GM21390 (cell line): ENCODE data around the gene LTBP1.

Source experiments
- ATAC-seq: cut with Tn5 transposase; IDR thresholded peaks from one replicate; pipeline ENCODE4 v1.9.1; 2021; ENCODE audit not compliant: unreplicated experiment

LTBP1 gene

DNA sequence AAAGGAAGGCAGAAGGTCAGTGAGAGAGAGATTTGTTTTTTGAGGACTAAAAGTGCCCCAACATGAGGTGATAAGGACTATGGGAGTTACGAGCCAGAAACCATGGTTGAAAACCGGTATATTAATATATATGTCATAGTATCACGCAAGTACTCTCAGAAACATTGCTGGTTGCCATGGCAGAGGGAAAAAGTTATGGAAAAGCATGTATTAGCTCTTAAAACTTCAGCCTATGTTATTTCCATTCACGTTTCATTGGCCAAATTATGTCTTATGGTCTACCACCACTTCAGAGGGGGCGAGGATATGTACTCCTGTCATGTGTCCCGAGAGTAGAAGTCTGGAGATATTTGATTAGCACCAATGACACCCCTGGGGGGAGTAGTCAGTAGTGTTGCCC lies 125.9 kb downstream of the LTBP1 start:
- ATAC-seq, result no peak

DNA sequence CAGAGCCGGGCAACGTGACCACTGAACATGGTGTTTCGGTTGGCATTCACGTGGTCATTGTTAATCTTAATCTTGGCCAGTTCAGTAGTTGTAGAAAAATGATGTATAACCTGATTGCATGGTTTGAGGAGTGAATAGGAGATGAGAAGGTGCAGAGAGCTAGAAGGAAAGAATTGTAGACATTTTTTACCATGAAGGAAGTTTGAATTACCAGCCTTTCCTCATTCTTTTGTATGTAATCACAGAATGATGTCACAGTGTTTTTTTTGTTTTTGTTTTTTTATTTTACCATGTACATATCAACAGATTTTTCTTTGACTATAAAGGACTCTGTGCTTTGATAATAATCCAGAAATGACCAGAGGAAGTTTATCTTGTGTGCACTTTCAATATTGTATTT lies 126.3 kb downstream of the LTBP1 start:
- no peak for ATAC-seq

DNA sequence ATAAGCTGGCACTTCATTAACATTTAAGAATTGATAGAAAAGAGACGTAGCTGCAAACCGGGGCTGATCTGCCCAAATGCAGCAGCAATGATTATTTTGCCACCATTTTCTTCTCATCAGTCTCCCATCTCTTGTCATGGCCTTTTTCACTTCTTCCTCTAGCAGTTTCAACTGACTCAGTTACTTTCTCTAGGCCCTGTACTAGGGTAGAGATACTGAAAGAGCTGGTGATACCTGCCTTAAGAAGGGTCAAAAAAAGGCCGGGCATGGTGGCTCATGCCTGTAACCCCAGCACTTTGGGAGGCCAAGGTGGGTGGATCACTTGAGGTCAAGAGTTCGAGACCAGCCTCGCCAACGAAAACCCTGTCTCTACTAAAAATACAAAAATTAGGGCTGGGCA lies 127.4 kb downstream of the LTBP1 start:
- no peak for ATAC-seq

DNA sequence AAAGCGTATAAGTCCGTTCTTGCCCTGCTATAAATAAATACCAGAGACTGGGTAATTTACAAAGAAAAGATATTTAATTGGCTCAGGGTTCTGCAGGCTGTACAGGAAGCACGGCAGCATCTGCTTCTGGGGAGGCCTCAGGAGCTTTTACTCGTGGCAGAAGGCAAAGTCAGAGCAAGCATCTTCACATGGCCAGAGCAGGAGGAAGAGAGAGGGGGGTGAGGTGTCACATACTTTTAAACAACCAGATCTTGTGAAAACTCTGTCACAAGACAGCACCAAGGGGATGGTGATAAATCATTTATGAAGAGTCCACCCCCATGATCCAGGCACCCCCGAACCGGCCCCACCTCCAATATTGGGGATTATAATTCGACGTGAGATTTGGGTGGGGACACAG lies 130.6 kb downstream of the LTBP1 start:
- no peak for ATAC-seq

DNA sequence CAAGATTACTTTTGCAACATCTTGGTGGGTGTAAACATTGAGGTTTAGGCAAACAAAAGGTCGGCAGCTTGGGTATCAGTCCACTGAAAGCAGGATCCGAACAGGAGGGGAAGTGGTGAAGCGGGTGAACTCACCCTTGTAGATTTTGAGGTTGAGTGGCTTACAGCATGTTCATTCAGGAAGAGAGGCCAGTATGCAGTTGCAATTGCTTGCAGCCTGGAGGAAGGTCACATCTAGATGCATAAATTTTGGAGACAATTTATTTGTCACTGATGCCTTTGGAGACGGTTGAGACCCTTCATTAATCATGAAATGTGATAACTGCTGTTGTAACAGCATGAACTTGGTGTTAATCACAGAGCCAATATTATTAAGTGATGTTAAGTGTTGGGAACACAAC lies 131.1 kb downstream of the LTBP1 start:
- ATAC-seq, result no peak

DNA sequence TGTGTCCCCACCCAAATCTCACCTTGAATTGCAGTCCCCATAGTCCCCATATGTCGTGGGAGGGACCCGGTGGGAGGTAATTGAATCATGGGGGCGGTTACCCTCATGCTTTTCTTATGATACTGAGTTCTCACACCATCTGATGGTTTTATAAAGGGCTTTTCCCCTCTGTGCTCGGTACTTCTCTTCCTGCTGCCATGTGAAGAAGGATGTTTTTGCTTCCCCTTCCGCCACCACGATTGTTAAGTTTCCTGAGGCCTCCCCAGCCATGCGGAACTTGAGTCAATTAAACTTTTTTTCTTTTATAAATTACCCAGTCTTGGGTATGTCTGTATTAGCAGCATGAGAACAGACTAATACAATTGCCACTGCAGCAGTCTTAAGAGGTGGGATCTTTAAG lies 134.9 kb downstream of the LTBP1 start:
- no peak for ATAC-seq

DNA sequence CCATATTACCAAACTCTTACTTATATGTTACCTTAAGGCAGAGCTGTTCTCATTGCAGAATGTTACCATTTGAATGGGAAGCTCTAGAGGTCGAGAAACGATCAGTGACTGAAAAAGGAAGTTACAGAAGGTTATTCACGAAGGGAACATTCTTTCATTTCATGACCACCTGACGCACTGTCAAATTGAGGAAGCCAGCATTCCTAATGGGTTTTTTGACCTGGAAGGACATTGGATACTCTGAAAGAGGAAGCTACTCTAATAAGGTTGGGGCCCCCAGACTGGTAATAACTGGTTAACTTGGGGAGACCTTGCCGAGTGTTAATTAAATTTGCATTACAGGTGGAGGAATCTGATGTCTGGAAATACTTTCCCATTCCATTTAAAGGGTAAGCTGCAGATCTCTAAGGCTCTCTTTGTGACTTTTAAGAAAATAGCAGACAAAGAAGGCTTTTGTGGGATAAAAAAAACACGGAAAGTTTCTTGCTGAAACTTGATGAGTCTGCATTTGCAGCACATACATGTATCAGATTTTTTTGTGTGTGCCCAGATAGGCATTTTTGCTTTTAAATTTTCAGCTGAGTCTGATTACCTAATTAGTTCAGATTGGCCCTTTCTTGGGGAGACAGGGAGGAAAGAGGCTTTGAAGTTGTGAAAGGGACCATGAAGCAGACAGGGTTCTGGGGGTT lies 137.1 kb downstream of the LTBP1 start:
- no peak for ATAC-seq

DNA sequence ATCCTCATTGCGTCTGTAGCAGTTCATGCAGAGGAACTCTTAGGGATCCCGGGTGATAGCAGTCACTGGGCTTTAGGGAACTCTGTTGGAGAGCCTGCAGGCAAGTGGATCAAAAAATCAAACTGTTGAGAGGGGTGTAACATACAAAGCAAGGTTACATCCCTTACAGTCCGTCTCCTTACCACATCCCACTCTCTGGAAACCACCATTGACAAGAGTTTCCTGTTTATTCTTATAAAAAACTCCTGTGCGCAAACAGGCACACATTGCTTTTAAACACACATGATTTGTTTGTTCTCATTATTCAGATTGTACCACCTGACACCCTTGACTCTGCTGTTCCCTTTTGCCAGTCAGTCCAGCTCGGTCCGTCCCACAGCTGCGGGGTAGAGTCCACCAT lies 137.7 kb downstream of the LTBP1 start:
- ATAC-seq, result no peak

DNA sequence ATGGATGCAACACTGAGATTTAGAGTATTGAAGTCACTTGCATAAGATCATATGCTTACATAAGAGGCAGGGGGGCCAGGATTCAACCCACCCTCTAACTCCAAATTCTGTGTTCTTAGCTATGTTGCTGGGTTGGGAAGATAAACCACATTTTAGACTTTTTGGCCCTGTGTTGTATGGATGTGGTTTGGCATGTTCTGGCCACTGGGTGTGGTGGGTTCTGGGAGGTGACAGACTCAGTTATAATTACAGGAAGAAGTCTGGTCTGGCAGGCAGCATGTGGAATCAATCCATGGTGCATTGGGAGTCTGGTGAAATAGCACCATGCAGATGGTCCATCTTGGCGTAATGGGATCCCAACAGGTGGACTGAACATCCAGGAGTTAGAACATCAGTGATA lies 138.9 kb downstream of the LTBP1 start:
- ATAC-seq, result no peak

DNA sequence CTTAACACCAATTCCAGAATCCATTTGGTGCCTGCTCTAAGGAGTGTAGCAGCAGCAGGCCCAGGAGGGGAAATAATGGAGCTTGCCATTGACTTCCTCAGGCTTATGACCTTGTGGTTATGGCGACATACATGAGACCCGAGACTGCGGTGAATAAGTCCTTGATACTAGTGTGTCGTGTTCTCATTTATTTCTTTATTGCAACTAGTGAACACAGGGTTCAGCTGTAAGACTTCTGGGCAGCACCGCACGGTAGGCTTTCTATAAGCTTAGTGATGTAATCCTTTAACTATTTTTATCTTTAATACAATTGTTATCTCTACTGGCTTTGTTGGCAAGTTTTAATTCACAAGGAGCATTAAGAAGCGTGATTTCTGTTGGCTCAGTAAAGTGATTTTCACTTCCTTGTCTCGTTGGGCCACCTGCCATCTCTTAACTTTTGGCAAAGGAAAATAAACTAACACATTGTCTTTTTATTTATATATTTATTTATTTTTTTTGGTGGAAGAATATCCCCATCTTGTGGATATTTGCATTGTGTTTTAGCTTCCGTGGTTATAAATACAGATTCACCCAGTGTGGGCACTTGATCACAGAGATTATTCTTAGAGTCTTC lies 139.8 kb downstream of the LTBP1 start:
- ATAC-seq, result no peak

DNA sequence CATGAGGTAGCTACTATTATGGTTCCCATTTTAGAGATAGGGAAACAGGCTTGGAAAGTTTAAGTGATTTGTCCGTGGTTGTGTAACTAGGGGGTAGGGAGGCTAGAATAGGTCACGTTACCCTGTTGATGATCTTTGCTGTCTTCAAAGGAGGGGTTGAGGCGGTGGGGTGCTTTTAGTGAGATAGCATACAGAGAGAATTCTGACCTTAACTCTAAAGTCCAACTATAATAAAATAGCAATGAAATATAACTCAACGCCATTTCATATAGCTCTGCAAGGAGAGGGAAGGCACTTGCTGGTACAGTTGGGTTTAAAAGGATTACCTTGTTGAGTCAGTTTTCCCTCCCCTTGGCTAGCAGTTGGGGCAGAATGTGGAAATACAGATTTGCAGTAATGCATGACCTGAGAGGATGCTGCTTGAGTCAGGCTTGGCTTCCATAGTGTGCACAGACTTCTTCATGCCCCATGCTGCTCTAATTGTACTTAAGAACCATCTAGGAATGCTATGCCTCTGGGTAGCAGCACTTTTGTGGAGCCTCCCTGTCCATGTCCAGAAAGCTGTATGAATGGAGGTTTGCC lies 143.9 kb downstream of the LTBP1 start:
- ATAC-seq, result no peak

DNA sequence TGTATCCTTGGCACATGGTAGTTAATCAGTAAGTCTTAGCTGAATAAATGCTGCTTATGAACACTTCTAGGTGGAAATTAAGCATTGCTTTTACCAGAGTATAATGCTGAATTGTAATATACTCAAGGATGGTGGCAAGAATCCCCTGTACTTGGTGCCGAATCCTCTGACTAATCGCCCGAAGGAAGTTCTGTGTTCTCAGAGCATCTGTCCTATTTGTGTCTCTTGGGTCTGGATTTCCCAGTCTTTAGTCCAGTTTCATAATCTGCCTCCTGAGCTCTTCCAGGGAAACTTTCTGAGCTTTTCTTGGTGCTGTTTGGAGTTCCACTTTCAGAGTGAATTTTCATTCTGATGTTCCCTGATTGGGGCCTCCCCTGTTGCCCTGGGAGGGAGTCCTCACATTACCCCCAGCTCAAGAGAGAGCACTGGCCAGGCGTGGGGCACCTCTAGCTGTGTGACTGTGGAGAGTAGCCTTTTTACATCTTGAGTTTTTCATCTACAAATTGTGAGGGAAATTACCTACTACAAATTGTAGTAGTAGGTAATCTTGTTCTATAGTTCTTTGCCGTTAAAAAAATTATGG lies 144.9 kb downstream of the LTBP1 start:
- no peak for ATAC-seq

DNA sequence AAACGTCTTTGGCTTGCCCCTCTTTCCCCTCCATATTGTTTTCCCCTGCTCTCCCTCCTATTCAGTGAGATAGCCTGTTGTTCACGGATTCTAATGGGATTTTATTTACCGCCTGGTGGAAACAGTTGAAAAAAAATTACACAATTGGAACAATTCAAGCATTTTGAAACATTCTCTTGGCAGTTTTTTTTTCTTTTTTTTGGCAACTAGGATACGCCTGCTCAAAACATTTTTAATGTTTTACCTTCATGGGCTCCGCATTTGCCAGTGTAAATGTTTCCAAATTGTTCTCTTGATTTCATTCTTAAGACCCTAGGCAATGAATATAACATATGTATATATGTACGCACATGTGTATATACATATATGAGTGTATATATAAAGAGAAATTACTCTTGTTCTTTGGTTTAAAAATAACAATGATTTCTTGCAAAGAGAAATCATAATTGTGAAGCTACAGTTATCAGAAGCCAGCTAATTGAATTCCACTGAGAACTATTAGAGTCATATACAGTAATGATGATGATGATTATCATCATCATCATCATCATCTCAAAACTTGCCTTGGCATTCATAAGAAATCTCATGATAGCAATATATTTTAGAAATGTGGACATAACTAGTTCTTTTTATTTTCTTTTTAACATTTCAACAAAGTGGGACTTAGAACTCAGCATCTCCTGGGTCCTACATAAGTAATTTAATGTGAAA lies 146.7 kb downstream of the LTBP1 start:
- ATAC-seq, result no peak

DNA sequence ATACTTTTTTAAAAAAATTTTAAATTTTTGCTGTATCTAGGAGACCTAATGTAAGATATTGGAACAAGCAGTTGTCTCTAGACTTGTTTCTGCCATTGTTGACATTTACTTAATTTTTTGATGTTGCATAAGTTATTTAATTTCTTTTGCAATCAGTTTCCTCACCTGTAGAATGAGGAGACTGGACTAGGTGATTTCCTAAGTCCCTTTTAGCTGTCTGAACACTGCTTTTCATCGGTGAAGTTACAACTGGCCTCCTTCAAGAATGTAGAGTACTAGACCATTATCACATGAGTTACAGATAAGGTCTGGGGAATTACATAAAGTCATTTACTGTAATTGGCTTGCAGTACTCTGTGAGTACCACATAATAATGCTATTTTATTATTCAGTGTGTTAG lies 147.6 kb downstream of the LTBP1 start:
- ATAC-seq, result no peak

DNA sequence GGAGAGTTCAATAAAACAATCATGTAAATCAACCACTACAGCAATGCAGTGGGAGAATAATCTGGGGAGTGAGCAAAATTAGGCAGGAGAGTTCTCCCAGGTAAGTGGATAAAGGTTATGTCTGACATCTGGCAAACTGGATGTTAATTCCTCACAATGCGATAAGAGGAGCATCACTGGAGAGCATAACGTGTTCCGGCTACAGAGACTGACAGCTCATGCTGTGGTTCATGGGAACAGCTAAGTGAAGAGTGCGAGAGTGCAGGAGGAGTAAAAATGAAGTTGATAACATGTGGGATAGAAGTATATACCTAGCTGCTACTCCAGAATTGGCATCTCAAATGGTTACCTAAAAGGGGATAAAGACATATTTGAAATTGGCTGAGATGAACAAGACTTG lies 153.2 kb downstream of the LTBP1 start:
- ATAC-seq, result no peak

DNA sequence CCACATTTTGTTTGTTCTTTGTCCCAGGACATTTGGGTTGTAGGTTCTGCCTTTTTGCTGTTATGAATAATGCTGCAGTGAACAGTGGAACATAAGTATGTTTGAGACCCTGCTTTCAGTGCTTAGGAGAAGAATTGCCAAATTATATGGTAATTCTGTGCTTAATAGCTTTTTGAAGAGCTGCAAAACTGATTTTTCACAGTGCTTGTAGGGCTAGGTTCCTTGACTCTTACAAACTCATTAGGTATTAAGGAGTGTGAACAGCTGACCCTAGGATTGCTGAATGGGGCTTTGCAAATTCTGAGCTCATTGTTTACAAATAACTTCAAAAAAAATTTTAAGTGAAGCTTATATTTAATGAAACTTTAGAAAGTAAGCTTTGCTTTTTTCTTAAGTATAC lies 154.2 kb downstream of the LTBP1 start:
- no peak for ATAC-seq

DNA sequence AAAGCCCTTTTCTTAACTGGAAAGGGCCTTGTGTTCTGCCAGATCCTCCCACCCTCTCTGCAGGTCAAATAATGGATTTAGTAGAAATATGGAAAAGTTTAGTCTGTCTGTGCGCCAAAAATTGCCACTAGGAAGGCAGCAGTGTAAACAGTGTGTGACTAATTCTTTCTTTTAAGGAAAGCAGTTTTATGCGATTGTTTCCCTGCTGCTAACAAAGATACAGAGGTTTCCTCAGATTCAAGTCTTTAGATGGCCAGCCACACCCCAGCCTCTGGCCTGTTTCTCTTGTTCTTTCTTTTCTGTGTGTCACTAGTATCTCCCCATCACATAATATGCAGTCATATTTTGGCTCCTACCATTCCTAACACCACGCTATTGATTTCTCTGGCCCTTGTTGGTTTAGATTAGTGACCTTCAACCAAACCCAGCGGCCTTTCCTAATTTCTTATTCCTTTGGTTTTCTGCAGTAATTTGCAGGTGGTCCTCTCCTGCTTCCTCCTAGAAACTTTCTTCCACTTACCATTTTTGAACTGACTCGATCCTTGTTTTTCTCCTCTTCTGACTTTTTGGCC lies 157.4 kb downstream of the LTBP1 start:
- no peak for ATAC-seq

DNA sequence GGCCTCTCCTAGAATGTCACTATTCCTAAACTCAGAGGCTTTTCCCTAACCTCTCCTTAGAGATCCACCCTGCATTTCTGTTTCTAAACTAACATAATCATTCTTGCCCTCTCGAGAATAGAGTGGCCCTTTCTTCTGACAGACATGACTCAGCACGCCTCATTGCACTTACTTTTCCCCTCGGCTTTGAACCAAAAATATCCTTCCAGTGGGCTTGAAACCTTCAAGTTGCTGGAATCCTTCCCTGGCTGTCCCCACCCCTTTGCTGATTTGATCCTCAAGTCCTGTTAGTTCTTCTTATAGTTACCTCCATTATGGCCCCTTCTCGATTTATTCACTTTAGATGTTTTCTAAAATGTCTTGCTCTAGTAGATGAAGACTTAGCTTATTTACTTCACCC lies 158.0 kb downstream of the LTBP1 start:
- ATAC-seq, result no peak

DNA sequence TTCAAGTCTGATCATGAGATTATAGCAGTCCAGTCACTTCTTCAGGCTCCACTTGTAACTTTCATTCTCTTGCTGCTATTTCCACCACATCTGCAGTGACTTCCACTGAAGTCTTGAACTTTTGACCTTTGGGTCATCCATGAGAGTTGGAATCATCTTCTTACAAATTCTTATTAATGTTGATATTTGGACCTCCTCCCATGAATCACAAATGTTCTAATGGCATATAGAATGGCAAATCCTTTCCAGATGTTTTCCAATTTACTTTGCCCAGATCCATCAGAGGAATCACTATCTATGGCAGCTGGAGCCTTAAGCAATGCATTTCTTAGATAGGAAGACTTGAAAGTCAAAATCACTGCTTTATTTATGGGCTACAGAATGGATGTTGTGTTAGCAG lies 159.4 kb downstream of the LTBP1 start:
- ATAC-seq, result no peak

DNA sequence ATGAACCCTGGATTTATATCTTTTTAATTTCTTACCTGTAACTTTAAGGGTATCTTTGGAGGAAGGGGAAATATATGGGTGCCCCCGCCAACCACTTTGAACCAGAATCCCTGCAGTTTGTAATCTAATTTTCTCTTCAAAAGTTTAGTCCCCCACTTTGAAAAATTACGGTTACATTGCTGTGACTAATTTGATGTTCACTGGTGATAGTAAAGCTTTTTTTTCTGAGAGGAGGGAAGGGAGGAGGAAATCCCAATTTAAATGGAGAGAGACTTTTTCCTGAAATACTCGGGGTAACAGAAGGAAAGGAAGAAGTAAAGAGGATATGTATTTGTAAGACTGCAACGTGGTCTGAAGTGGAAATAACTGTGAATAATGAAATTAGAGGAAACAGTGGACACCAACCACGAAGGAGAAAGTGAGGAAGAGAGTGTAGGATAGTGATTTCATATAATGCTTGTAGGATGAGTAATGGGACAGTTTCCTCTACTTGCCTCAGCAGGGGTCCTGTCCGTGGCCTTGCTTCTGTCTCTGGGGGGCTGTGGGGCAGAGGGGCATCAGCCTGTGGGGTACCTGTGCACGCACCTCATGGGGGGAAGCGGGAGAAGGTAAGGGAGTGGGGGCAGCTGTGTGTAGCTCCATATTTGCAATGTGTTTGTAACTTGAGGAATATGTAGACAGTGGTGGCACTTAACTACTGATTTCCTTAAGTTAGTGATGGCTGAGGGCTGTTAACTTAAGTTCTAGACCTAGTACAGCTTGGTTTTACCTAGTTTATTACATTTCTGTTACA lies 161.1 kb downstream of the LTBP1 start:
- no peak for ATAC-seq
